Gastrocnemius medialis (tissue), 4 donors: ENCODE results near the gene PXDN.

Experiments
- CTCF ChIP-seq, 5 experiments: fragments of 450-650 bp in 3 of 5; fragments of 200-600 bp in 2 of 5; sonication (generic) in 2 of 5; IDR thresholded peaks in 4 of 5; conservative IDR thresholded peaks in 1 of 5; 1 replicate in 4 of 5; 2 replicates in 1 of 5; pipeline ENCODE4 v1.5.1; 2016 to 2019; ENCODE audit warnings: antibody characterized with exemption in 5 of 5, mild to moderate bottlenecking in 3 of 5, moderate library complexity in 3 of 5
- POLR2A ChIP-seq, 2 donors: fragments of 450-650 bp; IDR thresholded peaks; one replicate each; pipeline ENCODE4 v1.6.1; 2017; ENCODE audit warnings: antibody characterized with exemption in 2 of 2, mild to moderate bottlenecking in 2 of 2, moderate library complexity in 2 of 2

- TF ChIP-seq CTCF (IDR thresholded peaks at IDR 0.05 in 4 of 5, conservative IDR thresholded peaks at IDR 0.05 in 1 of 5) (no peak), POLR2A (IDR thresholded peaks at IDR 0.05) (no peak)
Measured at GRCh38 chr2:1752751-1753150, 8.4 kb upstream of the PXDN start.
